Measurements from ENCODE around the gene ASB2.

- TF ChIP-seq EZH2phosphoT487 (IDR thresholded peaks at IDR 0.05; ENCODE audit: low read depth): no peak
- TF ChIP-seq CTCF (IDR thresholded peaks at IDR 0.05; ENCODE audit: low read depth, low read length): no peak
Observed at GRCh38 chr14:94025720-94026119, 49.4 kb upstream of the ASB2 start.
